Ishikawa (cell line): Measurements from ENCODE around the gene RAB22A.

Experiments used
- CEBPB ChIP-seq: IDR thresholded peaks from 2 replicates; pipeline ENCODE4 v1.6.1; 2012
- CREB1 ChIP-seq: IDR thresholded peaks from 2 replicates; pipeline ENCODE4 v1.6.1; 2012; ENCODE audit warnings: low read depth
- EGR1 ChIP-seq: IDR thresholded peaks from 2 replicates; pipeline ENCODE4 v1.6.1; 2012
- EP300 ChIP-seq: IDR thresholded peaks from 2 replicates; pipeline ENCODE4 v1.6.1; 2012; ENCODE audit warnings: borderline replicate concordance
- FOXM1 ChIP-seq: IDR thresholded peaks from 2 replicates; pipeline ENCODE4 v1.6.1; 2012; ENCODE audit warnings: low read depth, borderline replicate concordance
- NFIC ChIP-seq: IDR thresholded peaks from 2 replicates; pipeline ENCODE4 v1.6.1; 2012
- RAD21 ChIP-seq: IDR thresholded peaks from 2 replicates; pipeline ENCODE4 v1.6.1; 2012; ENCODE audit warnings: low read depth
- TAF1 ChIP-seq: IDR thresholded peaks from 2 replicates; pipeline ENCODE4 v1.6.1; 2012; ENCODE audit warnings: low read depth, mild to moderate bottlenecking
- TCF12 ChIP-seq: IDR thresholded peaks from 2 replicates; pipeline ENCODE4 v1.6.1; 2012; ENCODE audit warnings: low read depth
- TEAD4 ChIP-seq: IDR thresholded peaks from 2 replicates; pipeline ENCODE4 v1.6.1; 2012
- YY1 ChIP-seq: IDR thresholded peaks from 2 replicates; pipeline ENCODE4 v1.6.1; 2012; ENCODE audit warnings: low read depth
- ZBTB7A ChIP-seq: IDR thresholded peaks from 2 replicates; pipeline ENCODE4 v1.6.1; 2012; ENCODE audit warnings: low read depth
- TF ChIP-seq, protein P1 (sequence below): IDR thresholded peaks from 2 replicates; pipeline ENCODE4 v1.6.1; 2012; ENCODE audit warnings: low read depth, mild to moderate bottlenecking
- TF ChIP-seq, protein P2 (sequence below): IDR thresholded peaks from 2 replicates; pipeline ENCODE4 v1.6.1; 2012
- TF ChIP-seq, protein P3 (sequence below): IDR thresholded peaks from 2 replicates; pipeline ENCODE4 v1.6.1; 2012

Gene RAB22A

DNA sequence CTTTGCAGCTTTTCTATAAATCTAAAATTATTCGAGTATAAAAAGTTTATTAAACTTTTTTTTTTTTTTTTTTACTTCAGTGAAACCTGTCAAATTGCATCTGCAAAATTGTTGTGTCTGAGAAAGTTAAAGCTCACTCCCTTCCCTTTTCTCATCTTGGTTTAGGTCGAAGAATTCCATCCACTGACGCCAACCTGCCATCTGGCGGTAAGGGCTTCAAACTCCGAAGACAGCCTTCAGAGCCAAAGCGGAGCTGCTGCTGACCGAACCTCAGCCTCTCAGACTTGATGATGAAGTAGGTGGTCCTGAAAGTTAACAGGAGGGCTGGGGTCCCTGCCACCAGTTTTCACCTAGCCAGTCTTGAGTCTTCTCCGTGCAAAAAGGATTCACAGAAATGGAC lies 49.9 kb downstream of the RAB22A start:
- TF ChIP-seq, protein P1, sequence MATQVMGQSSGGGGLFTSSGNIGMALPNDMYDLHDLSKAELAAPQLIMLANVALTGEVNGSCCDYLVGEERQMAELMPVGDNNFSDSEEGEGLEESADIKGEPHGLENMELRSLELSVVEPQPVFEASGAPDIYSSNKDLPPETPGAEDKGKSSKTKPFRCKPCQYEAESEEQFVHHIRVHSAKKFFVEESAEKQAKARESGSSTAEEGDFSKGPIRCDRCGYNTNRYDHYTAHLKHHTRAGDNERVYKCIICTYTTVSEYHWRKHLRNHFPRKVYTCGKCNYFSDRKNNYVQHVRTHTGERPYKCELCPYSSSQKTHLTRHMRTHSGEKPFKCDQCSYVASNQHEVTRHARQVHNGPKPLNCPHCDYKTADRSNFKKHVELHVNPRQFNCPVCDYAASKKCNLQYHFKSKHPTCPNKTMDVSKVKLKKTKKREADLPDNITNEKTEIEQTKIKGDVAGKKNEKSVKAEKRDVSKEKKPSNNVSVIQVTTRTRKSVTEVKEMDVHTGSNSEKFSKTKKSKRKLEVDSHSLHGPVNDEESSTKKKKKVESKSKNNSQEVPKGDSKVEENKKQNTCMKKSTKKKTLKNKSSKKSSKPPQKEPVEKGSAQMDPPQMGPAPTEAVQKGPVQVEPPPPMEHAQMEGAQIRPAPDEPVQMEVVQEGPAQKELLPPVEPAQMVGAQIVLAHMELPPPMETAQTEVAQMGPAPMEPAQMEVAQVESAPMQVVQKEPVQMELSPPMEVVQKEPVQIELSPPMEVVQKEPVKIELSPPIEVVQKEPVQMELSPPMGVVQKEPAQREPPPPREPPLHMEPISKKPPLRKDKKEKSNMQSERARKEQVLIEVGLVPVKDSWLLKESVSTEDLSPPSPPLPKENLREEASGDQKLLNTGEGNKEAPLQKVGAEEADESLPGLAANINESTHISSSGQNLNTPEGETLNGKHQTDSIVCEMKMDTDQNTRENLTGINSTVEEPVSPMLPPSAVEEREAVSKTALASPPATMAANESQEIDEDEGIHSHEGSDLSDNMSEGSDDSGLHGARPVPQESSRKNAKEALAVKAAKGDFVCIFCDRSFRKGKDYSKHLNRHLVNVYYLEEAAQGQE = no peak
- TF ChIP-seq RAD21 (no peak), TAF1 (no peak), TCF12 (no peak)

DNA sequence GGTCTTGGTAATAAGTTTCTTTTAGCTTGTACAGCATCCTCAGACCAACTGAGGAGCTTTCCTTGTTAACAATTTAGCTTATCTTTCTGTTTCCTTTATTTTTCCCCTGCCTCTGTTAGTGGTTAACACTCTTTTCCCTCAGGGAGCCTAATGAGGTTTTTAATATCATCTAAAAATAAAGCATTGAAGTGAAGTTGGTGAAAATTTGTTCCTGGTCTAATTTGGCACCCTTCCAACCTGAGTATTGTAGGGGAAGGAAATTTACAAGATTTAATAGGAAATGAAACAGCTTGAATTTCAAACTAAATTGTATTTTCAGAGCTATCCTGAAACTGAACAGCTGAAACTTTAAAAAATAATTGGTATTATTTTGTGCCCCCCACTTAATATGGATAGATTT lies 51.4 kb downstream of the RAB22A start:
- TF ChIP-seq YY1 = no peak
- TF ChIP-seq EP300 = no peak
- TF ChIP-seq RAD21 = no peak
- TF ChIP-seq TCF12 = no peak
- no peak for TF ChIP-seq ZBTB7A
- no peak for TF ChIP-seq TAF1

DNA sequence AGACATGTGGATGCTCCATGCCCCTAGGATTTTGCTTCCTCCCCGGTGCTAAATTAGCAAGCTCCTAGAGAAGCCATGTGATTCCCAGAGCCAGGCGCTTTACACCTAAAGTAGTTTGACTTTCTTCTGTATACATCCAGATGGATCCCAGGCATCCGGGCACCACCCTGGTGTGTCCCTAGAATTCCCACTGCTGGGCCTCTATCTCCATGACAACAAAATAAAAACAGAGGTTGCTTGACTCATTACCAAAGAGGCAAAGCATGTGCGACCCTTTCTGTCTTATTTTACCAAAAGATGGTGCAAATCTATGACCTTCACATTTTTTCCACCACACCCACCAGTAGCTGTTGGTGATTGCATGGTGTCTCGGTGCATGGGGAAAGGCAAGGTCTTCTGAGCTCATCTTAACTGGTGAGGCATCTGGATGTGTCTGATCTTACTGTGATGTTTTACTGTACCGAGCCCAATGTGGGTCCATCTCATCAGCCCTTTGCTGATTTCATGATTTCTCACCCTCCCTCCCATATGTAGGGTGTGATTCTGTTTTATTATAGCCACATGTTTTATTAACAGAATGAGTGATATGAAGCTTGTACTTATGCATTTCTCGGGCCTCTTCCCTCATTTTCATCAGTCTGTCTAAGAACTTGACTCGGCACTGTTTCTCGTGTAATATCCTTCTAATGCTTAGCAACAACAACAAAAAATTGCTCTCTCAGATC lies 52.1 kb downstream of the RAB22A start:
- no peak for TF ChIP-seq TEAD4
- TF ChIP-seq CEBPB = no peak
- TF ChIP-seq, protein P2, sequence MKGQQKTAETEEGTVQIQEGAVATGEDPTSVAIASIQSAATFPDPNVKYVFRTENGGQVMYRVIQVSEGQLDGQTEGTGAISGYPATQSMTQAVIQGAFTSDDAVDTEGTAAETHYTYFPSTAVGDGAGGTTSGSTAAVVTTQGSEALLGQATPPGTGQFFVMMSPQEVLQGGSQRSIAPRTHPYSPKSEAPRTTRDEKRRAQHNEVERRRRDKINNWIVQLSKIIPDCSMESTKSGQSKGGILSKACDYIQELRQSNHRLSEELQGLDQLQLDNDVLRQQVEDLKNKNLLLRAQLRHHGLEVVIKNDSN = no peak
- TF ChIP-seq, protein P1 = no peak
- TF ChIP-seq EGR1 = no peak
- TF ChIP-seq, protein P3, sequence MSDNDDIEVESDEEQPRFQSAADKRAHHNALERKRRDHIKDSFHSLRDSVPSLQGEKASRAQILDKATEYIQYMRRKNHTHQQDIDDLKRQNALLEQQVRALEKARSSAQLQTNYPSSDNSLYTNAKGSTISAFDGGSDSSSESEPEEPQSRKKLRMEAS = no peak
- TF ChIP-seq CREB1 = no peak

DNA sequence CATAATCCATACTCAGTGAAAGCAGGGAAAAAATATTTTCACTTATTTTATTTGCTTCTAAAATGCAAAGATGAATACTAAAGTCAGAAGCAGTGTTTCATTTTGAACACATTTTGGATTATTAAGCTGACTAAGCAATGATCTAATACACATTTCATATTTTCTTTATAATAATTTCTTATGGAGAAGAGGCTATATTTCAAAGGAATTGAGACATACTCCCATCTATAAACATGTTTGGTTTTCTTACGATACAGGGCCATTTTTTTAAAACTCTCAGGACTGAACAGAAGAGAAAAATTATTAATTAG lies 52.6 kb downstream of the RAB22A start:
- TF ChIP-seq, protein P3 = no peak
- TF ChIP-seq NFIC = no peak
- TF ChIP-seq, protein P2 = no peak
- no peak for TF ChIP-seq EGR1
- TF ChIP-seq YY1 = no peak
- no peak for TF ChIP-seq EP300

DNA sequence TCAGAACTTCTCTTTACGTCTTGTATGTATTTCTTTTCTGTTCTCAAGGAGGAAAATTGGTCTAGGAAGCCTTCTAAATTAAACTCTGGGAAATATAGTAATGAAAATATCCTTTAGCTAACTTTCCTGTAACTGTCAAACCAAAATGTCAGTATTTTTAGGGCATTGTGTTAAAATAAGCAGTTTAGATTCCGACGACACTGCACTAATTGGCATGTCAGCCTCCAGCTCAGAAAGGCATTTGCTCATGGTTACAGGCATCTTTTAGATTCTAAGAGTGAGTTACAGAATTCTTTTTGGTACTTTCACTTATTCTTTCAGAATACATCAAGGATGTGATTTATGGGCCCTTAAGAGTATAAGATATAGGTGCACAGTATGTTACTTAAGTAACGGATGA lies 53.5 kb downstream of the RAB22A start:
- TF ChIP-seq EGR1 (no peak), FOXM1 (no peak), TAF1 (no peak), TCF12 (no peak), TEAD4 (no peak), CEBPB (no peak), NFIC (no peak), ZBTB7A (no peak), CREB1 (no peak), RAD21 (no peak), YY1 (no peak)
- TF ChIP-seq, protein P1 = no peak
- TF ChIP-seq, protein P3 = no peak
- TF ChIP-seq, protein P2 = no peak
